ENCODE results near the gene ERI3.

GRCh38 chr1:44212355-44213221 is 142.5 kb downstream of the ERI3 start:
- TF ChIP-seq, protein P1, sequence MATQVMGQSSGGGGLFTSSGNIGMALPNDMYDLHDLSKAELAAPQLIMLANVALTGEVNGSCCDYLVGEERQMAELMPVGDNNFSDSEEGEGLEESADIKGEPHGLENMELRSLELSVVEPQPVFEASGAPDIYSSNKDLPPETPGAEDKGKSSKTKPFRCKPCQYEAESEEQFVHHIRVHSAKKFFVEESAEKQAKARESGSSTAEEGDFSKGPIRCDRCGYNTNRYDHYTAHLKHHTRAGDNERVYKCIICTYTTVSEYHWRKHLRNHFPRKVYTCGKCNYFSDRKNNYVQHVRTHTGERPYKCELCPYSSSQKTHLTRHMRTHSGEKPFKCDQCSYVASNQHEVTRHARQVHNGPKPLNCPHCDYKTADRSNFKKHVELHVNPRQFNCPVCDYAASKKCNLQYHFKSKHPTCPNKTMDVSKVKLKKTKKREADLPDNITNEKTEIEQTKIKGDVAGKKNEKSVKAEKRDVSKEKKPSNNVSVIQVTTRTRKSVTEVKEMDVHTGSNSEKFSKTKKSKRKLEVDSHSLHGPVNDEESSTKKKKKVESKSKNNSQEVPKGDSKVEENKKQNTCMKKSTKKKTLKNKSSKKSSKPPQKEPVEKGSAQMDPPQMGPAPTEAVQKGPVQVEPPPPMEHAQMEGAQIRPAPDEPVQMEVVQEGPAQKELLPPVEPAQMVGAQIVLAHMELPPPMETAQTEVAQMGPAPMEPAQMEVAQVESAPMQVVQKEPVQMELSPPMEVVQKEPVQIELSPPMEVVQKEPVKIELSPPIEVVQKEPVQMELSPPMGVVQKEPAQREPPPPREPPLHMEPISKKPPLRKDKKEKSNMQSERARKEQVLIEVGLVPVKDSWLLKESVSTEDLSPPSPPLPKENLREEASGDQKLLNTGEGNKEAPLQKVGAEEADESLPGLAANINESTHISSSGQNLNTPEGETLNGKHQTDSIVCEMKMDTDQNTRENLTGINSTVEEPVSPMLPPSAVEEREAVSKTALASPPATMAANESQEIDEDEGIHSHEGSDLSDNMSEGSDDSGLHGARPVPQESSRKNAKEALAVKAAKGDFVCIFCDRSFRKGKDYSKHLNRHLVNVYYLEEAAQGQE (IDR thresholded peaks at IDR 0.05; ENCODE audit: low read depth): no peak
- TF ChIP-seq, protein P2, sequence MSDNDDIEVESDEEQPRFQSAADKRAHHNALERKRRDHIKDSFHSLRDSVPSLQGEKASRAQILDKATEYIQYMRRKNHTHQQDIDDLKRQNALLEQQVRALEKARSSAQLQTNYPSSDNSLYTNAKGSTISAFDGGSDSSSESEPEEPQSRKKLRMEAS (IDR thresholded peaks at IDR 0.05): no peak
- TF ChIP-seq YY1 (IDR thresholded peaks at IDR 0.05; ENCODE audit: low read depth): no peak

All from Ishikawa (cell line).